K562 (cell line): Measurements from ENCODE around the gene HAPLN3. TPM values are rescaled to one million over a fixed set of nuclear protein-coding genes. Genes with fewer than 3 reads are reported as not detected.
"Not testable (repeated sequence)": the region's sequence is repeated elsewhere in the genome, so short reads cannot be mapped to it uniquely, and the experiment has no call there.

Source experiments
- ARID1B ChIP-seq: fragments of 450-650 bp; IDR thresholded peaks from 2 replicates; pipeline ENCODE4 v1.6.1; 2016; ENCODE audit warnings: antibody characterized with exemption, mild to moderate bottlenecking, inconsistent platforms
- HINFP ChIP-seq: fragments of 450-650 bp; conservative IDR thresholded peaks from 2 replicates; pipeline ENCODE4 v1.6.1; 2016; ENCODE audit warnings: missing genetic modification characterization, low read depth, mild to moderate bottlenecking, control low read depth, missing compliant biosample characterization
- ILK ChIP-seq: fragments of 450-650 bp; IDR thresholded peaks from 2 replicates; pipeline ENCODE4 v1.6.1; 2016; ENCODE audit warnings: missing genetic modification characterization, low read depth, mild to moderate bottlenecking, missing compliant biosample characterization, moderate library complexity, borderline replicate concordance
- NR4A1 ChIP-seq, 2 experiments: fragments of 250-450 bp in 1 of 2; fragments of 450-650 bp in 1 of 2; sonication (Bioruptor Pico) in 1 of 2; IDR thresholded peaks; 2 replicates each; pipeline versions ENCODE4 v1.4.0 to v1.6.1; 2016 to 2020; ENCODE audit warnings: mild to moderate bottlenecking in 2 of 2, missing compliant biosample characterization in 1 of 2, missing genetic modification characterization in 1 of 2, moderate library complexity in 1 of 2
- TFAP4 ChIP-seq: sonication (generic); formaldehyde crosslinking; IDR thresholded peaks from 2 replicates; pipeline ENCODE4 v1.8.0; 2022; ENCODE audit warnings: missing genetic modification reagents, mild to moderate bottlenecking, moderate library complexity, borderline replicate concordance
- ZNF592 ChIP-seq: fragments of 450-650 bp; IDR thresholded peaks from 2 replicates; pipeline ENCODE4 v1.6.1; 2017; ENCODE audit warnings: antibody characterized with exemption, mild to moderate bottlenecking
- polyA plus RNA-seq, 8 experiments: library from polyadenylated mRNA; depleted of rRNA in 4 of 8; stranded (reverse) in 5 of 8; unstranded in 3 of 8; fragments of >200 nt; fragmentation: Nextera tagmentation in 2 of 8; fragmentation: Illumina TruSeq in 1 of 8; extraction: Ambion mirVana in 2 of 8; extraction: Trizol in 1 of 8; gene quantifications; 2 replicates each; pipeline versions ENCODE4 v1.2.1 to v1.2.3, GENCODE V29; 2011 to 2014; ENCODE audit warnings: inconsistent platforms in 1 of 8, missing spikeins in 1 of 8
- total RNA-seq, 7 experiments: library from RNA; depleted of rRNA in 6 of 7; stranded (reverse); fragments of >200 nt in 6 of 7; fragmentation: Illumina TruSeq in 2 of 7; extraction: Trizol in 2 of 7; gene quantifications; 2 replicates each; pipeline versions ENCODE4 v1.2.1 to v1.2.3, GENCODE V29; 2011 to 2021; ENCODE audit warnings: low replicate concordance in 1 of 7

The HAPLN3 gene
- total and polyA plus RNA-seq, 9 of the 15 experiments (the other 6 are each of a cell fraction or from before 2014, with no cell fraction given) = 0.04 to 2.4 (median 0.65) TPM

- TF ChIP-seq TFAP4 (peak; percentile 59), ZNF592 (peak; percentile 53; the same call in 1 of the 2 replicates), HINFP (tag) (peak; percentile 8; the same call in 1 of the 2 replicates), ILK (tag) (0 out of 2 replicates have a peak, but pooled peaks have one; percentile 26), ARID1B (0 out of 2 replicates have a peak, but pooled peaks have one; percentile 39), NR4A1 (tag; IDR thresholded peaks at IDR 0.05) (peak; percentile 68; the same call in 1 of the 2 replicates)
- not testable (repeated sequence) for TF ChIP-seq NR4A1 (CRISPR knock-in tag; IDR thresholded peaks at IDR 0.05)
- TF ChIP-seq, all 486 proteins: peak for 22; not testable (repeated sequence) for 464
Observed at GRCh38 chr15:88929358-88930098, 34.2 kb upstream of the HAPLN3 start (continued).
